ENCODE measurements around the gene EBNA1BP2.
"Not testable (repeated sequence)": the region's sequence is repeated elsewhere in the genome, so short reads cannot be mapped to it uniquely, and the experiment has no call there.

The EBNA1BP2 gene

DNA sequence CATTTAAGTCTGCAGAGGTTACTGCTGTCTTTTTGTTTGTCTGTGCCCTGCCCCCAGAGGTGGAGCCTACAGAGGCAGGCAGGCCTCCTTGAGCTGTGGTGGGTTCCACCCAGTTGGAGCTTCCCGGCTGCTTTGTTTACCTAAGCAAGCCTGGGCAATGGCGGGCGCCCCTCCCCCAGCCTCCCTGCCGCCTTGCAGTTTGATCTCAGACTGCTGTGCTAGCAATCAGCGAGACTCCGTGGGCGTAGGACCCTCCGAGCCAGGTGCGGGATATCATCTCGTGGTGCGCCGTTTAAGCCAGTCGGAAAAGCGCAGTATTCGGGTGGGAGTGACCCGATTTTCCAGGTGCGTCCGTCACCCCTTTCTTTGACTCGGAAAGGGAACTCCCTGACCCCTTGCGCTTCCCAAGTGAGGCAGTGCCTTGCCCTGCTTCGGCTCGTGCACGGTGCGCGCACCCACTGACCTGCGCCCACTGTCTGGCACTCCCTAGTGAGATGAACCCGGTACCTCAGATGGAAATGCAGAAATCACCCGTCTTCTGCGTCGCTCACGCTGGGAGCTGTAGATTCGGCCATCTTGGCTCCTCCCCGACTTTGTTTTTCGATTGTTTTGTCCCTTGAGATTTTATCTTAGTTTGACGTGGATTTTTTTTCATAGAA lies 52.0 kb downstream of the EBNA1BP2 start:
- DNase-seq (ENCODE audit: low spot score): not testable (repeated sequence)

Data from hepatic stellate cell (primary cell).